Bronchial smooth muscle cell (primary cell): Measurements from ENCODE around the gene KRTAP4-3. TPM values are rescaled to one million over a fixed set of nuclear protein-coding genes. Genes with fewer than 3 reads are reported as not detected.

Experiments
- total RNA-seq: library from RNA; depleted of rRNA; stranded (reverse); fragments of >200 nt; gene quantifications from 2 replicates; pipeline ENCODE4 v1.2.1, GENCODE V29; 2014

KRTAP4-3 gene
- total RNA-seq = not detected in 2 replicates

DNA sequence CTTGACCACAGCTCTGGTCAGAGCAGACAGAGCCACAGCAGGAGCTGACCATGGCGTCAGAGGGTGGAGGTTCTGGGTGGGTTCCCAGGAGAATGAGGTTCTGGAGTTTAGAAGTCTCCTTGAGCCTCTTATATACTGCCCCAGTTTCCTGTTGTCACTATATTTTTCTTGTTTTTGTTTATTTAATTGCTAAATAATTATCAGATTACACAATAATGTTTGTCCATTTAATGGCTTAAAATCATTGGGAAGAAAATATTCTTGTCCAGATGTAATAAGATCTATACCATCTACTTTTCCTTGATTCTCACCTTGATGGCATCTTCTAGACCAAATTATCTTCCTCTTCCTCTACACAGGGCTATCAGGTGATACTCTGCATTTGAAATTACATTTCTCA, at the start of gene KRTAP4-3:
Gene KRTAP4-3, minus strand, starts transcription at position 101 of the 400 bp plus-strand sequence. Its CDS starts 49 bp downstream, at position 52.

DNA sequence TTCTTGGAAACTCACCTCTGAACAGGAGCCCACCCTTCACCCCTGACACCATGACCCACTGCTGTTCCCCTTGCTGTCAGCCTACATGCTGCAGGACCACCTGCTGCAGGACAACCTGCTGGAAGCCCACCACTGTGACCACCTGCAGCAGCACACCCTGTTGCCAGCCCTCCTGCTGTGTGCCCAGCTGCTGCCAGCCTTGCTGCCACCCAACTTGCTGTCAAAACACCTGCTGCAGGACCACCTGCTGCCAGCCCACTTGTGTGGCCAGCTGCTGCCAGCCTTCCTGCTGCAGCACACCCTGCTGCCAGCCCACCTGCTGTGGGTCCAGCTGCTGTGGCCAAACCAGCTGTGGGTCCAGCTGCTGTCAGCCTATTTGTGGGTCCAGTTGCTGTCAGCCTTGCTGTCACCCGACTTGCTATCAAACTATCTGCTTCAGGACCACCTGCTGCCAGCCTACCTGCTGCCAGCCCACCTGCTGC, 21.9 kb upstream of the KRTAP4-3 start, which contains the start of gene KRTAP9-1:
Gene KRTAP9-1, plus strand, starts transcription at position 51 of the 482 bp plus-strand sequence. Its CDS starts 0 bp downstream, at position 51.

DNA sequence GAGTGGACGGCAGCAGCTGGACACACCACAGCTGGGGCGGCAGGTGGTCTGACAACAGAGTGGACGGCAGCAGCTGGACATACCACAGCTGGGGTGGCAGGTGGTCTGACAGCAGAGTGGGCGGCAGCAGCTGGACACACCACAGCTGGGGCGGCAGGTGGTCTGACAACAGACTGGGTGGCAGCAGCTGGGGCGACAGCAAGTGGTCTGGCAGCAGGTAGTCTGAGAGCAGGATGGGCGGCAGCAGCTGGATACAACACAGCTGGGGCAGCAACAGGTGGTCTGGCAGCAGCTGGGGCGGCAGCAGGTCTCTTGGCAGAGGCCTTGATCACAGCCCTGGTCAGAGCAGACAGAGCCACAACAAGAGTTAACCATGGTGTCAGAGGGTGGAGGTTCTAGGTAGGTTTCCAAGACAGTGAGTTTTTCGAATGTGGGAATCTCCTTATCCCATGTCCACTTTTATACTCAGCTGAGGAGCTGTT, 16.5 kb upstream of the KRTAP4-3 start, which contains the start of gene KRTAP4-1:
Gene KRTAP4-1, minus strand, starts transcription at position 432 of the 482 bp plus-strand sequence. Its CDS starts 57 bp downstream, at position 375.

DNA sequence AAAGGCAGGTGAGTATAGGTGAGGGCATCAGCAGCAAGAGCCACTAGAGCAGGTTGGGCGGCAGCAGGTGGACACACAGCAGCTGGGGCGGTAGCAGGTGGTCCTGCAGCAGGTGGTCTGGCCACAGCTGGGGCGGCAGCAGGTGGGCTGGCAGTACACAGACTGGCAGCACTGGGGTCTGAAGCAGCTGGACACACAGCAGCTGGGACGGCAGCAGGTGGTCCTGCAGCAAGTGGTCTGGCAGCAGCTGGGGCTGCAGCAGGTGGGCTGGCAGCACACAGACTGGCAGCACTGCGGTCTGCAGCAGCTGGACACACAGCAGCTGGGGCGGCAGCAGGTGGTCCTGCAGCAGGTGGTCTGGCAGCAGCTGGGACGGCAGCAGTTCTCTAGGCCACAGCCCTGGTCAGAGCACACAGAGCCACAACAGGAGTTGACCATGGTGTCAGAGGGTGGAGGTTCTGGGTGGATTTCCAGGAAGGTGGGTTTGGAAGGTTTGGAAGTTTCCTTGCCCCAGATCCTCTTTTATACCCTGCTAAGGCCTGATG, 9.8 kb upstream of the KRTAP4-3 start, which contains the start of gene KRTAP4-2:
Gene KRTAP4-2, minus strand, starts transcription at position 495 of the 545 bp plus-strand sequence. Its CDS starts 57 bp downstream, at position 438.

DNA sequence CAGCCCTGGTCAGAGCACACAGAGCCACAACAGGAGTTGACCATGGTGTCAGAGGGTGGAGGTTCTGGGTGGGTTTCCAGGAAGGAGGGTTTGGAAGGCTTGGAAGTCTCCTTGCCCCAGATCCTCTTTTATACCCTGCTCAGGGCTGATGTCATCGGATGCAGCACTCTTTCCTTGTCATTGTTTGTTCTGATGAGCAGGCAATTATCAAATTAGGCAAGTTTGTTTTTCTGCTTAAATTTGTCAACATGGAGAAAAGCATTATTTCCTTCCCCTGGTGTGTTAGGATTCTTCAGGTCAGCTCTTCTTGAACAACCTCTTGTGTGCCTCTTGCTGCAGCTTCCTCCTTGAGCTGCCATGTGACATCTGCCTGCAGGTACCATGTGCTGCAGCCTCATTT, 7.4 kb downstream of the KRTAP4-3 start, which contains the start of gene KRTAP4-4:
Gene KRTAP4-4, minus strand, starts transcription at position 101 of the 400 bp plus-strand sequence. Its CDS starts 57 bp downstream, at position 44.

DNA sequence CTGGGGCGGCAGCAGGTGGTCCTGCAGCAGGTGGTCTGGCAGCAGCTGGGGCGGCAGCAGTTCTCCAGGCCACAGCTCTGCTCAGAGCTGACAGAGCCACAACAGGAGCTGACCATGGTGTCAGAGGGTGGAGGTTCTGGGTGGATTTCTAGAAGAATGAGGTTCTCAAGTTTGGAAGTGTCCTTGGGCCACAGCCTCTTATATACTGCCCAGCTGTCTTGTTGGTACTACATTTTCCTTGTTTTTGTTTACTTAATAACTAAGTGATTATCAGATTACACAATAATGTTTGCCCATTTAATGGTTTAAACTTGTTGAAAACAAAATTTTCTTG, 18.4 kb downstream of the KRTAP4-3 start, which contains the start of gene KRTAP4-5:
Gene KRTAP4-5, minus strand, starts transcription at position 174 of the 334 bp plus-strand sequence. Its CDS starts 58 bp downstream, at position 116.

DNA sequence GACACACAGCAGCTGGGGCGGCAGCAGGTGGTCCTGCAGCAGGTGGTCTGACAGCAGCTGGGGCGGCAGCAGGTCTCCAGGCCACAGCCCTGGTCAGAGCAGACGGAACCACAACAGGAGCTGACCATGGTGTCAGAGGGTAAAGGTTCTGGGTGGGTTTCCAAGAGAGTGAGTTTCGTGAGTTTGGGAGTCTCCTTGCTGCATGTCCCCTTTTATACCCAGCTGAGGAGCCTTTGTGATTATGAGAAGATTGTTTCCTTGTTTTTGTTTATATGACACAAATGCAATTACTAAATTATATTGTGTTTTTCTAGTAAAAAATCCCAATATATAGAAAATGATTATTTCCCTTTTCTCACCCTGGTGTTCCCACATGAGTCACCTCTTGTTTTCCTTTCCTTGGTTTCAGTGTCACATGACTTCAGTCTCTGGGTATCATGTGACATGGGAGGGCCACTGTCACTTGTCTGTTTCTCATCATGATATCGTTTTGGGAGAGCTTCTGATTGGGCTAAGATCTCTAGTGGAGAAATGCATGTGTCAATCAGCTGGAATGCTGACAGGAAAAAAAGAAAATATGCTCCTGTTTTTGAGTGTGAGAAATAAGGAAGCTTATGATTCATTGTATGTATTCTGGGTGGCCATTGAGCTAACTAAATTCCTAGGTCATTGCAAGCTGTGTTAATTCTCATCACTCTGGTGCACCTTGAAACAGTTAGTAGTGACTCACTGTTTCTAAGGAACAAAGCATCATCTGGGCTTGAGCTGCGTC, 27.5 kb downstream of the KRTAP4-3 start, which contains the start of gene KRTAP4-6:
Gene KRTAP4-6, minus strand, starts transcription at position 185 of the 772 bp plus-strand sequence. Its CDS starts 57 bp downstream, at position 128.

DNA sequence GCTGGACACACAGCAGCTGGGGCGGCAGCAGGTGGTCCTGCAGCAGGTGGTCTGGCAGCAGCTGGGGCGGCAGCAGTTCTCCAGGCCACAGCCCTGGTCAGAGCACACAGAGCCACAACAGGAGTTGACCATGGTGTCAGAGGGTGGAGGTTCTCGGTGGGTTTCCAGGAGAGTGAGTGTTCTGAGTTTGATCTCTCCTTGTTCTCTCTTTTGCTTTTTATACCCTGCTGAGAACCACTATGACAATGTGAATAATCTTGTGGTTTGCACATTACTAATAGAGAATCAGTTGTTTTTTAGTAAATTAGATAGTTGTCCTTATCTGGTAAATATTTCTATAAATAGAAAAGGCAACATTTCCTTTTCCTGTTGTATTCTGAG, 44.0 kb downstream of the KRTAP4-3 start, which contains the start of gene KRTAP4-12:
Gene KRTAP4-12, minus strand, starts transcription at position 192 of the 381 bp plus-strand sequence. Its CDS starts 60 bp downstream, at position 132.

DNA sequence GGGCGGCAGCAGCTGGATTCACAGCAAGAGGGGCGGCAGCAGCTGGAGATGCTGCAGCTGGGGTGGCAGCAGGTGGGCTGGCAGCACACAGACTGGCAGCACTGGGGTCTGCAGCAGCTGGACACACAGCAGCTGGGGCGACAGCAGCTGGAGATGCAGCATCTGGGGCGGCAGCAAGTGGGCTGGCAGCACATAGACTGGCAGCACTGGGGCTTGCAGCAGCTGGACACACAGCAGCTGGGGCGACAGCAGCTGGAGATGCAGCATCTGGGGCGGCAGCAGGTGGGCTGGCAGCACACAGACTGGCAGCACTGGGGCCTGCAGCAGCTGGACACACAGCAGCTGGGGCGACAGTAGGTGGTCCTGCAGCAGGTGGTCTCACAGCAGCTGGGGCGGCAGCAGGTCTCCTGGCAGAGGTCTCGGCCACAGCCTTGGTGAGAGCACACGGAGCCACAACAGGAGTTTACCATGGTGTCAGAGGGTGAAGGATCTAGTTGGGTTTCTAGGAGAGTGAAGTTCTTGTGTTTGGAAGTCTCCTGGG, 50.1 kb downstream of the KRTAP4-3 start, which contains the start of gene KRTAP4-11:
Gene KRTAP4-11, minus strand, starts transcription at position 528 of the 541 bp plus-strand sequence. Its CDS starts 58 bp downstream, at position 470.

Other genes starting within 250 kb of the KRTAP4-3 start
- 0.16 and 1.1 TPM in 2 replicates for gene KRT23, start 230.6 kb downstream of the KRTAP4-3 start, total RNA-seq
- 0.16 and 0.17 TPM in 2 replicates for gene KRT39, start 201.3 kb downstream of the KRTAP4-3 start, total RNA-seq
- gene KRT40, start 183.9 kb downstream of the KRTAP4-3 start, total RNA-seq = not detected in 2 replicates
- gene KRTAP3-3, start 174.1 kb downstream of the KRTAP4-3 start, total RNA-seq = not detected in 2 replicates
- gene KRTAP3-2, start 168.3 kb downstream of the KRTAP4-3 start, total RNA-seq = not detected in 2 replicates
- not detected in 2 replicates for gene KRTAP3-1, start 159.1 kb downstream of the KRTAP4-3 start, total RNA-seq
- not detected in 2 replicates for gene KRTAP1-5, start 141.0 kb downstream of the KRTAP4-3 start, total RNA-seq
- not detected in 2 replicates for gene KRTAP1-4, start 138.0 kb downstream of the KRTAP4-3 start, total RNA-seq
- gene KRTAP1-3, start 133.3 kb downstream of the KRTAP4-3 start, total RNA-seq = not detected in 2 replicates
- not detected in 2 replicates for gene KRTAP1-1, start 126.8 kb downstream of the KRTAP4-3 start, total RNA-seq
- not detected in 2 replicates for gene KRTAP2-1, start 120.9 kb downstream of the KRTAP4-3 start, total RNA-seq
- not detected in 2 replicates for gene KRTAP2-2, start 113.0 kb downstream of the KRTAP4-3 start, total RNA-seq
- not detected in 2 replicates for gene KRTAP2-3, start 108.1 kb downstream of the KRTAP4-3 start, total RNA-seq
- gene KRTAP2-4, start 102.3 kb downstream of the KRTAP4-3 start, total RNA-seq = not detected in 2 replicates
- not detected in 2 replicates for gene KRTAP4-7, start 84.1 kb downstream of the KRTAP4-3 start, total RNA-seq
- gene KRTAP4-8, start 70.1 kb downstream of the KRTAP4-3 start, total RNA-seq = not detected in 2 replicates
- gene KRTAP4-16, start 66.0 kb downstream of the KRTAP4-3 start, total RNA-seq = not detected in 2 replicates
- not detected in 2 replicates for gene KRTAP4-9, start 62.8 kb downstream of the KRTAP4-3 start, total RNA-seq
- not detected in 2 replicates for gene KRTAP4-11, start 49.8 kb downstream of the KRTAP4-3 start, total RNA-seq
- not detected in 2 replicates for gene KRTAP4-12, start 44.0 kb downstream of the KRTAP4-3 start, total RNA-seq
- gene KRTAP4-6, start 27.7 kb downstream of the KRTAP4-3 start, total RNA-seq = not detected in 2 replicates
- not detected in 2 replicates for gene KRTAP4-5, start 18.4 kb downstream of the KRTAP4-3 start, total RNA-seq
- not detected in 2 replicates for gene KRTAP4-4, start 7.5 kb downstream of the KRTAP4-3 start, total RNA-seq
- gene KRTAP4-2, start 10.0 kb upstream of the KRTAP4-3 start, total RNA-seq = not detected in 2 replicates
- not detected in 2 replicates for gene KRTAP4-1, start 16.7 kb upstream of the KRTAP4-3 start, total RNA-seq
- gene KRTAP9-1, start 21.7 kb upstream of the KRTAP4-3 start, total RNA-seq = not detected in 2 replicates
- not detected in 2 replicates for gene KRTAP9-2, start 58.4 kb upstream of the KRTAP4-3 start, total RNA-seq
- not detected in 2 replicates for gene KRTAP9-3, start 64.2 kb upstream of the KRTAP4-3 start, total RNA-seq
- not detected in 2 replicates for gene KRTAP9-8, start 69.8 kb upstream of the KRTAP4-3 start, total RNA-seq
- gene KRTAP9-4, start 81.5 kb upstream of the KRTAP4-3 start, total RNA-seq = not detected in 2 replicates
- gene KRTAP9-9, start 87.2 kb upstream of the KRTAP4-3 start, total RNA-seq = not detected in 2 replicates
- gene KRTAP9-6, start 97.2 kb upstream of the KRTAP4-3 start, total RNA-seq = not detected in 2 replicates
- gene KRTAP9-7, start 107.5 kb upstream of the KRTAP4-3 start, total RNA-seq = not detected in 2 replicates
- gene KRTAP29-1, start 134.6 kb upstream of the KRTAP4-3 start, total RNA-seq = not detected in 2 replicates
- not detected in 2 replicates for gene KRTAP16-1, start 141.1 kb upstream of the KRTAP4-3 start, total RNA-seq
- gene KRTAP17-1, start 147.5 kb upstream of the KRTAP4-3 start, total RNA-seq = not detected in 2 replicates
- gene KRT33A, start 182.6 kb upstream of the KRTAP4-3 start, total RNA-seq = not detected in 2 replicates
- gene KRT33B, start 201.6 kb upstream of the KRTAP4-3 start, total RNA-seq = not detected in 2 replicates
- gene KRT34, start 214.1 kb upstream of the KRTAP4-3 start, total RNA-seq = not detected in 2 replicates
- not detected in 2 replicates for gene KRT31, start 229.4 kb upstream of the KRTAP4-3 start, total RNA-seq